Measurements from ENCODE around the gene MFSD6L. TPM values are rescaled to one million over a fixed set of nuclear protein-coding genes. Genes with fewer than 3 reads are reported as not detected.
"Not testable (repeated sequence)": the region's sequence is repeated elsewhere in the genome, so short reads cannot be mapped to it uniquely, and the experiment has no call there.

The MFSD6L gene
- polyA plus RNA-seq, 5 donors = 0.41 to 0.70 (median 0.53) TPM

DNA sequence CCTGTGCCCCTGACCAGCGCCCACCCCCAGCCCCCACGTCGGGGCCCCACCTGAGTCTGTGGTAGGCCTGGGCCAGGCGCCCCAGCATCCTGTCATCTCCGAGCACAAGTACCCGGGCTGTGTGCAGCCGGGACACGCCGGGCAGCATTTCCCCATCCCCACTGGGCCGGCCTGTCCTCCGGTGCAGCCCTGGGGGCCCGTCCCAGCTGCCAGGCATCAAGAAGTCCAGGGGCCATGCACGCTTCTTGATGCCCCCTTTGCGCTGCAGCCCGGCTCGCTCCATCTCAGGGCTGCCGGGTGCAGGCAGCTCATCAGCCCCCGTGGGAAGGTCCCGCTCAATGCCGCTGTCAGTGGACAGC lies 29.3 kb upstream of the MFSD6L start:
- DNase-seq = no peak

DNA sequence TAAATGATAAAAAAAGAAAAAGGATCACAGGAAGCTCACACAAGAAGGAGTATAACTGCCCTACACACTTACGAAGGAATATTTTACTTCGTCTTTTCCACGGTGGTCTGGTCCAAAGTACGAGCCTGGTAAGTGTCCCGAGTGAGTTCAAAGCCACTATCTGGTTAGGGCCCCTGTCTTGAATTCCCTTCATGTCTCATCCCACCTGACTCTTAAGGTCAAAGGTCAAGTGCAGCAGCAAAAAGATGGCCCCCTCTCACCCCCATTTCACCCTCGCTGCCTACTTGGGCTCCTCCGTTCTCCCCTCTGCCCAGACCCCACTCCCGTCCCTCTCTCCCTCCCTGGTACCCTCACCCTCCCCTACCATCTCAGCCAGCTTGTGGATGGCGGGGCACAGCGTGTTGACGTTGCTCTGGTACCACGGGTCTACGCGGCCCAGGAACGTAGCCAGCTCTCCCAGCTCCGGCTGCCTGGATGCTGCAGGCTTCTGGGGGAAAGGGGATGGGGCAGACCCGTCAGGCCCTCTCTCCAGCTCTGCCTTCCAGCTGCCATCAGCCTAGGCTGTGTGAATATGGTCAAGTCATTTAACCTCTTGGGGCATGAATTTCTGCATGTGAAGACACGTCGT lies 27.8 kb upstream of the MFSD6L start:
- DNase-seq = no peak

DNA sequence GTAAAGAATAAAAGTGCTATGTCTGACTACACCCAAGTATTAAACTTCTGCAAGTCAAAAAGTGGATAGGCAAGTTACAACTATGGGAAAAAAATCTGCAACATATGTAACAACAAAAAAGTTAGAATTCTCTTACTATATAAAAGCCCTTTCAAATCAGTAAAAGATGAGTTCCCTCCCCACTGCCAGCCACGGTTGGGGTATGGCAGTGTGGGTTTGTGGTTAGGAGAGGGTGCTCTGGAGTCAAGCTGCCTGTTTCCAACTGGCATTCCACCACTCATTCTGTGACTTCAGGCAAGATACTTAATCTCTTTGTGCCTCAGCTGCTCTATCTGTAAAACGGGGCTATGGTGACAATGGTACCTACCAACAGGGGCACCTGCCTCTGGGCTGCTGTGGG lies 26.6 kb upstream of the MFSD6L start:
- no peak for DNase-seq

DNA sequence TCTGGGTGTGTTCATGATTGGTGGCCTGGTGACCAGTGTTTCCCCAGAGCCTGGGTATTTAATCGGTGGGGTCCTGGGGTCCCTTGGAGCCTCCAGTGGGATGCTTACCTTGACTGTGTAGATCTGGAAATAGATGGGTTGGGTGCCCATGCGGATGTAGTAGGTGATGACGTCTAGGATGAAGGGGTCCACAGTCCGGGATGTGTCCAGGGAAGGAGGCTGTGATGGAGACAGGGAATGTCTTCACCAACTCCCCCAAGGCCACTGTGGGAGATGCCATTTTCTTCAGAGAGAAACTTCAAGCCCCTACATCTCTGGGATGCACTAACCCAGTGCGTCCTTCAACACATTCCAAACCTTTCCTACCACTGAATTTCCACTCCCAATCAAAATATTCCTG lies 24.1 kb upstream of the MFSD6L start:
- DNase-seq = no peak

DNA sequence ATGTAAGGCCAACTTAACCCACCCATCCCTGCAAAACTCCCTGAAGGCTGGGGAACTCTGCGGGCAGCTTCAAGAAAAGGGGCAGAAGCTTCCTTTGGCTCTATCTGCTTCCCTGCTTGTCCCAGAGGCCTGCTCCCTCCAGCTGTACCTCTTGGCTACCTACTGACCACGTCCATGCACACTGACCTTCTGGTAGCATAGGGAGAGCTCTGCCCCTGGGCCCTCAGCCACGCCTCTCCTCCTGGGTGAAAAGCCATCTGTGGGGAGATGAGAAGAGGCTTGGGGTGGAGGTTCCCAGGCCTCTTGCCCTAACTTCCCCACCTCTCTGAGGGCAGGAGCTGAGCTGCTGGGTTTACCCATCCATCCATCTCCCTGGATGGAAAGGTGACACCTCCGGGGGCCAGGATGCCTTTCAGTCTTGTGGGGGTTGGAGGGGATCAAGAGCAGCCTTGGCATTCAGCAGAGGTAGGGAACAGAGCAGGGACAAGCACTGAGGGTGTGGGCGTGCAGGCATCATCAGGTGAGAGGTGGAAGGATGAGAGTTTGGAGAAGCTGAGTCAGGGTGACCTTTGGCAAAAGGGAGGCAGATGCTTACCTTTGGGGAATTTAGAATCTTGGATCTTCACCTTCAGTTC lies 23.4 kb upstream of the MFSD6L start:
- DNase-seq = no peak

- no peak for DNase-seq
Observed at GRCh38 chr17:8821446-8822105, 22.4 kb upstream of the MFSD6L start.

DNA sequence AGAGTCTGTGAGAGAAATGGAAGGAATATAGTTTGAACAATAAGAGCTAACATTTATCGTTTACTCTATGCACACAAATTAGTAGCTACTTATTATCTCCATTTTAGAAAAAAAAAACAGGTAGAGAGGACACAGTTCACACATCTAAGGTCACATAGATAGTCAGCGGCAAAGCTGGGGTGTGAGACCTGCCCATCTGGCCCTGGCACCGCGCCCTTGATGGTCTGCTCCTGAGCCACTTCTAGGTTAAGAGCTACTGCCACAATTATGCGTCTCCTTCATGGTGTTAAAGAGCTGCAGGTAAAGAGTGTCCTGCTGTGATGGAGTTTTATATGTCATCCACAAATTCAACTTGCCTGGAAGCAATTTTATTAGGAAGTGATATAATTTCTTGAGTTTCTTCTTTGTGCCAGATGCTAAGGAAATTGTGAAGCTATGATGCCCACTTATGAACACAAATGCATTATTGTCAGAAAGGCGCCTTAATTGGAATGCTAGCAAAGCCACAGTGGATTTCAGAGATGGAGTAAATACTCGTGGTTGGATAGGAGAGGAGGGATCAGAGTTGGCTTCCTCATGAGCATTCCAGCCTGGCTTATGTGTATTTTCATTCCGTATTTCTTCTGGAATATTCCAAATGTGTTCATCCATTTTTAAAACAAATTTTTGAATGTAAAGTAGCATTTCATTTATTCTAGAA lies 21.3 kb upstream of the MFSD6L start:
- DNase-seq = no peak

DNA sequence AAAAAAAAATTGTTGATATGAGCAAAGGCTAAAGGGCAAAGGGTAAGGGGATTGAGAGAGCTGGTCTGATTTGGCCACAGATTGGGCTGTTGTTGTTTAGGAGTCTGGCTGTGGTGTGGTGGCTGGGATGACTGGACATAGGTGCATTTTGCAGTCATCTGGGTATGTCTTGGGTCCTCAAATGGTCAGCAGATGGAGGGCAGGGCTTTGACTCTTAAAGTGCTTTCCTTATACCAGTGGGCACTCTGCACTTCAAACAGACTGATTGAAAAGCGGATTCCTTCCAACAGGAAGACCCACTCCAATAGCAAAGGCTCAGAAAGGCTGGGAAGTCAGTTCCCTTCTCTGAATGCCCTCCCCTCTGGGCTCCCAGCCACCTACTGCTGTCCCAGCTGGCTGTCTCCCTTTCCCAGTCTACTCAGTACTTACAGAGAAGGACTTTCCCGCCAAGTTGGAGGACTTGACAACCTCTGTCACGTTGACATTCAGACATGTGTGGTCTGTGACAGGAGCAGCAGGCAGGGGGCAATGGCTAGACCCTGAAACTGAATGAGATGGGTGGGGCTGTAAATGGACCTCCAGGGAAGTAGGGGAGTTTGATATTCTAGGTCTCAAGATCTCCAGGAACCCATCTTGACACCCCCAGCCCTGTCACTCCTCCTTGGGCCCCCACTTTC lies 19.6 kb upstream of the MFSD6L start:
- DNase-seq = no peak

DNA sequence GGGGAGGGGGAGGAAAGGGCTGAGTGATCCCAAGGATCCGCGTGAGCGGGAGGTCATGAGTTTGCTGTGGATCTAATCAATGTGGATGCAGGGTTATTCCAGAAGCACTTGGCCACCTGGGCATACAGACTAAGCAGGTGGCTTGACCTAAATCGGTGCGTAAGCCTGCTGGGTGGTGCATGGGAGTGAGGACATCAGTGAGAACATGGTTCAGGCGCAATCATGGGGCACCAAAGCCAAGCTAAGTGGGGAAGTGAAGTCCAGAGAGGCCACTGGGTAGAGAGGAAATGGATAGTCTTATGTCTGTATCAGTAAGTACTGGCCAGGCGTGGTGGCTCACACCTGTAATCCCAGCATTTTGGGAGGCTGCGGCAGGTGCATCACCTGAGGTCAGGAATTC lies 18.9 kb upstream of the MFSD6L start:
- no peak for DNase-seq

DNA sequence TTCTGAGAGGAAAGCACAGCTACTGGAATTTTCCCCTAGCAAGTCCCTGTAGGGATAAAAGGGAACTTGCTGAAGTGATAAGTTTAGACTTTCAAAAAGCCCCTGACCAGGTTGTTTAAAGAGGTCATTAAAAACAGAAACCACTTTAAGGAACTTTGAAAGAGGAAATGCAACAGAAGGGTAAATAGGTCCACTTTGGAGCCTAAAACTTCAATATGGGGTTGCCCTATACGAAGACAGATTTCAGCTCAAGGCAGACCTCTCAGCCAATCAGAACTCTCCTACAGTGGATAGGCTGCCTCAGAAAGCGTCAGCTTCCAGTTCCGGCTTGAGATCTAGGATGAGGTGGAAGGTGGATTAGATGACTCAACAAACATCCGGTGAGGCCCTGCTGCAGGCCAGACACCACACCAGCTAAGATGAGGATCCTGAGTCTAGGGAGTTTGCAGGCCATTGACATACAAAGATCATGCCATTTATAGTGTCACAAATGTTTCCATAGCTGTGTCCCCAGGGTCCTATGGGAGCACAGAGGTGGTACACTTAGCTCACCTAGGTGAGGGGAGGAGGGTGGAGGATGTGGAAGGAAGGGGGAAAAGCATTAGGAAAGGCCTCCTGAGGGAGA lies 7.9 kb upstream of the MFSD6L start:
- DNase-seq = no peak

GRCh38 chr17:8806253-8806925 lies 7.2 kb upstream of the MFSD6L start:
- no peak for DNase-seq

- DNase-seq = not testable (repeated sequence)
Observed at GRCh38 chr17:8805396-8805795, 6.2 kb upstream of the MFSD6L start.

GRCh38 chr17:8803531-8804420 lies 4.6 kb upstream of the MFSD6L start:
- DNase-seq = no peak

GRCh38 chr17:8801135-8801840 lies 2.1 kb upstream of the MFSD6L start:
- DNase-seq = no peak

DNA sequence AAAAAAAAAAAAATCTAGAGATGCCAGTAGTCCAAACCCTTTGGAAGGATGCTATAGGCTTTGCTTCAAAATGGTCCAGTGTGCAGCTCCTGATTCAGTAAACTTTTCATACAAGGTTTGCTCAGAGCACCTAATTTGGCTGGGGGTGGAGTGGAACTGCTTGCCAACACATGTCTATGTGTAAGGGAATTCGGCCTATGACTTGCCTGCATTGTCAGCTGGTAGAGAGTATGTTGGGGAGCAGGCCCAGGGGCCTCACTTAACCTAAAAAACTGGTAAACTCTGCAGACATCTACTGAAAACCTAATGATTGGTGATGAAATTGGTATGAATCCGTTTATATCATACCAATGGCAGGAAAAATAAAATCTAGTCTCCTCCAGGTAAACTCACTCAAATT lies 1.5 kb upstream of the MFSD6L start:
- DNase-seq = no peak

- no peak for DNase-seq
Observed at GRCh38 chr17:8799570-8800212, 526 bp upstream of the MFSD6L start.

- DNase-seq = no peak
Observed at GRCh38 chr17:8798176-8798845, 854 bp downstream of the MFSD6L start.

DNA sequence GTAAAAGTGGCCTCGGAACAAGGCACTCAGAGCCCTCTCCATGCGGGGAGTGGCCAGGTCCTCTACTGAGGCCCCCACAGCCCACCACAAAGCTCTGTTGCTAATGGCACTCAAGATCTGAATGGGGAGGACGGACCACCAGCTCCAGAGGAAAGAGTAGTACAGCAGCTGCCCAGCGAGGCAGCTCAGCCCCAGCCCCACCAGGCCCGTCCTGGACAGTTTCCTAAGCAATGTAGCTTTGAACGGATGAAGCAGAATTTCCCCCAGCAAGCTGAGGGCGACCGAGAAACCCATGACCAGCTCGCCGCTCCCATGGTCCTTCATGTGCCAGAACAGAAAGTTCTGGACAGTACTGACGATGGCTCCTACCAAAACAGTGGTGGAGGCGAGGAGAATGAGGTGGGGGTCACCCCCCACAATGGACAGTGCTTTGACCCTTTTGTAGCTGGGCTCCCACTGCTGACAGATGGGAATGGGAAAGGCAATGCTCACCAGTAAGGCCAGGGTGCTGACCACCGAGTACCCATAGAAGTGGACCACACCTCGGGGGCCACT lies 1.5 kb downstream of the MFSD6L start:
- DNase-seq = no peak

All from right lung (tissue), 5 donors.